Activated T-cell treated with anti-CD3 and anti-CD28 coated beads, Interleukin-2, amount 50 U/mL, for 48 hours (primary cell): ENCODE results near the gene BTBD7.

Experiments used
- DNase-seq, 2 experiments: peaks; one replicate each; pipeline ENCODE4 v3.0.0-alpha.2; 2020

The BTBD7 gene

DNA sequence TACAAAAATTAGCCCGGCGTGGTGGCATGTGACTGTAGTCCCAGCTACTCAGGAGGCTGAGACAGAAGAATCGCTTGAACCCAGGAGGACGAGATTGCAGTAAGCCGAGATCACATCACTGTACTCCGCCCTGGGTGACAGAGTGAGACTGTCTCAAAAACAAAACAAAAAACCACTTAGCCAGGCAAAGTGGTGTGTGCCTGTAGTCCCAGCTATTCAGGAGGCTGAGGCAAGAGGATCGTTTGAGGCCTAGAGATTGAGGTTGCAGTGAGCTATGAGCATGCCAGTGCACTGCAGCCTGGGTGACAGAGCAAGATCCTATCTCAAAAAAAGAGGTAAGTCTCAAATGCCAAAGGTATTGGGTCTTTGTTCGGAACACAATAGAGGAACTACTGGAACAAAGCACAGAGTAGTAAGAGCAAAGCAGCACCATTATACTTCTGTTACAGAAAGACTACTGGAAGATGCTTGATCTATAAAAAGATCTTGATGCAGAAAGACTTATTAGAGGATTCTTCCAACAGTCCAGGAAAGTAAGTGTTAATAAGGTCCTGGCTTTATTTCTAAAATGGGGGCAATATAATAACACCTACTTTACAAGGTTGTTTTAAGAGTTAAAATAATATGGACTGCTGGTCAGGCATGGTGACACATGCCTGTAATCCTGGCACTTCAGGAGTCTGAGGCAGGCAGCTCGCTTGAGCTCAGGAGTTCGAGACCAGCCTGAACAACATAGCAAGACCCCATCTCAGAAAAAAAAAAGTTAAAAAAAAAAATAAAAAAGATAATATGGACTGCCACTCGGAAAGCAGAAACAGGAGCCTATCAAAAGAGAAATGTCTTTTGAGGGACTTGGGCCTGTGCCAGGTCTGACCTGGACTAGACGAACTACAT lies 29.9 kb downstream of the BTBD7 start:
- no peak for DNase-seq

DNA sequence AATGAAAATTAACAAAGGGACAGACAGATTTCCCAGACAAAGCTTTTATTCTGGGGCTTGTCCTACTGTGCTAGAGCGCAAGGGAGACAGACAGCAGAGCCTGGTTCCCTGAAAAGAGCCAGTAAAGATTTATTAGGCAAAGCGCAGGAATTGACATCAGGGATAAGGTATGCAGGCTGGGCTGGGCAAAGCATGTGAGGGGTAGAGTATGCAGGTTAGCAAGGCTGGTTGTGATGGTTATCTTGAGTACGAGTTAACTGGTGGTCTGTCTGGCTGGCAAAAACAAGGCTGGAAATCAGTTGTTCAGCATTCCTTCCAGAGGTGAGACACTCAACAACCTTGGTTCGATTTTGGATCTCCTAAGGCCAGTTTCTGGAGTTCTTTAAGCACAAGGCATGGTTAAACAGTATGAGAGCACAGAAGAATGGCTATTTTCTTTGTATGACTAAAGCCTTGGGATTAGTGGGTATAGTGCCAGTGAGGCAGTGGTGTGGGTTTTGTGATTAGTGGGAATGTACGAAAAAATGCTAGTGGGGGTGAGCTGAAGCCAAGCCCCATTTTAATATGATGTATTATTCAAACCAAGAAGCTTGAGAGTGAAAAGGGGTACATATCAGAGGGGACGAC lies 30.9 kb downstream of the BTBD7 start:
- DNase-seq, result no peak

DNA sequence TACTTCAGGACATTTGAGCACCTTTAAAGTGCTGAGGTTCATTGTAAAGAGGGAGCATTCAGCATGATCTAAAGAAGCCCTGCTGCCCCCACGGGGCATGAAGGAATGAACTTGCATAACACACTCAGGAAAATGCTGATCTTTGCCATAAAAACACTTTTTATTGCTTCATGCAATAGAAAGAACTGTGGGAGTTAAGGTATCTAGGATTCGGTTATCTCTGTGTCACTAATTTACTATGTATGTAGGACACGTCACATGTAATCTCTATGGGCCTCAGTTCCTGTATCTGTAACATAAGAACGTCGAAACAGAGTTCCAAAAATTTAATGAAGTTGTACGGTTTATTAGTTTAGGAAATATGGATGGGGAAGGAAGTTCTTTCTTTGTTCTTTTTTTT lies 33.0 kb downstream of the BTBD7 start:
- no peak for DNase-seq

DNA sequence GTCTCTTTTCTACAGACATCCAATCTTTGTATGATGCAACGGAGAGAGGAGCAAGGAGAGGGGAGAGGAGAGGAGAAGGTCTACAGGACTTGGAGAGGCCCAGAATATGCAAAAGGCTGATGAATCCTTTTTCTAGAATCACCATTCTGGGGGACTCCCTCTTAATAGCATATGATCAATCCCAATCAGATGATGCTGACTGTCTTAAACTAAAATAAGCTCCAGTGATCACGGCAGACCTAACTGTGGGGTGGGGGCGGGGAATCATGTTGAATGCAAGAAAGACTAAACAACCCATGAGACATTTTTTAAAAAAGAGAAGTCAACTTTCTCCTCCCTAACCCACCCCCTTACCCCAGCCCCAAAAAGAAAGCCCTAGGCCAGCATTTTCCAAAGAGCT lies 33.4 kb downstream of the BTBD7 start:
- no peak for DNase-seq

DNA sequence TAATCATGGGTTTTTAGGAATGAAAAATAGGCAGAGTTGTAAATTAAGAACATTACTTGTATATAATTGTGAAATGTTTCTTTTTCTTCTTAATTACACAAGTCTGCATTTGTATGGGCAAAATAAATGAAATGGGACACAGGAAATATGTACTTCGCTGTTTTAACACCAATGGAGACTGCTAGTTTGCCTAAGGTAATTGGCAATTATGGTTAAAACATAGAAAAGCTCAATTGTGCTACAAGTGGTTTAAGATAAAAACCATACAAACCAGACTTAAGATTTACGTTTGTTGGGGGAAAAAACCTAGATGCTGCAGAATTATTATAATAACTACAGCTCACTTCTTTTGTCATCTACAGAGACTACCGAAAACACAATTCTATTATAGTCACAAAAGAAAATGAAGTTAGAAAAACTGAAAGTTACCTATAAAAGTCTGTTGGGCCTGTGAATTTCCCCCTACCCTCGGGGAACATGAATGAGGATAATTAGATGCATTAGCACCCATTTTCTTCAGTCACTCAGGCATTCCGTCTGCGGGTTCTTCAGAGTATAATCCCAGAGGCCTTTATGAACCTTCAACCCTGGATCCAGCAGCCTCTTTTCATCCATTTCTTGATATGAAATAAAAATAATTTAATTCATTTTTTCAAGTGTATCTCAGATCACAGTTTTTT lies 37.2 kb downstream of the BTBD7 start:
- no peak for DNase-seq

DNA sequence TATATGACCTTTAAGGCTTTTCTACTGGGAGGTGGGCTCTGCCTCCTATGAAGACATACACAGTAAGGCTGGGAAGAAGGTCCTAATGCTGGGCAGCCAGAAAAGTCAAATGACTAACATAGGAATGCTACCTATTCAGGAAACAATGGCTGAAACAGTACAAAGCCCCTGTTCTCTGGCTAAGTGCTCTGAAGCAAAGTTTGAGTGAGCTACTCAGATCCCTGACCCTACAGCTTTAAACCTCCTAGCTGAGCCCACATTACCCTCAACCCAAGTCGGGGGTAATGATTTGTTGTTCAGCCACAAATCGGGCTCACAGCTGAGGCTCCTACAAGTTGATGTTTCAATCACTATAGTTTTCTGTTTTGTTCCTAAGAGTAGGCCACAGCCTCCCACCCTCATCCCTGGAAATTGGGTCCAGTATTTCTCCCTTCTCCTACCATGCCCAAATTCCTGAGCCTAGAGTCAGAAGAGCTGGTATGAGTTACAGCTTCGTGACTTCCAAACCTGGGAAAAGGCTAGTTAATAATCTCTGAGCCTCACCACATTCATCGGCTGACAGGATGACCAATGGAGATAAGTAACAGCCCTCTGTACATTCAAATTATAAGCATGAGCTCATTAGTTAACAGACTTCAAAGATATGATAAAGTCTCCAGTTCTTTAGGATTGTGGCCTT lies 46.5 kb downstream of the BTBD7 start:
- DNase-seq, result no peak

DNA sequence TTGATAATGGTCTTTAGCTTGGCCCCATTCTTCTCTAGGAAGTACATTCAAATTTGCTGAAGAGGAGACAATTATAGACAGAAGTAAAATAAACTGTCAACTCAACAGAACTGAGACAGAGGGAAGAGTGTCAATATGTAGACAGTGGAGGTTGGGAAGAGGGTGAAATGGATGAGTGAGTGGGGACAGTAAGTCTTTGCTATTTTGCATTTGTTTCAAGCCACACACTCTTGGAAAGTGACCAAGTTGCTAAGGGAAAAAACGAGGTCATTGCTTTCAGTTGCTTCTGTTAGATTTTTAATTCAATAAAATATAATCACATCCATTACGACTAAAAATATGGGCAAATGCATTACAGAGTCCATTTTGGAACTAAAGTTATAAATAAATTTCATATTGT lies 47.8 kb downstream of the BTBD7 start:
- no peak for DNase-seq

DNA sequence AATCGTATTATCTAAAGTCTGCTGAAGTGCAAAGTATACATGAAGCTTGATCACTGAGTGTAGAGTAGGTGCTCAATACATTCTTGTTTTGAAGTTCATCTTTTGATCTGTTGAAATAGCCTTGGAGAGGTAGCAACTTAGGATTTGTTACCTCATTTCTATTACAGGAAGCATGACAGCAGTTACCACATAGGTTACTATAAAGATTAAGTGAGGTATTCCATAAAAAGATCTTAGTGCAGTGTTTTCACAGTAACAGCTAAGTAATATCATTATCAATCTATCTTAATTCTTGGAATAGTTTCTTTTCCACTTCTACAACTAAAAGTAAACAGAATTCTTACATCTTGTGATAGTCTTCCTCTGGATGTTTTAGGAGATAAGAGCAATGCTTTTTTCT lies 50.9 kb downstream of the BTBD7 start:
- DNase-seq, result no peak

DNA sequence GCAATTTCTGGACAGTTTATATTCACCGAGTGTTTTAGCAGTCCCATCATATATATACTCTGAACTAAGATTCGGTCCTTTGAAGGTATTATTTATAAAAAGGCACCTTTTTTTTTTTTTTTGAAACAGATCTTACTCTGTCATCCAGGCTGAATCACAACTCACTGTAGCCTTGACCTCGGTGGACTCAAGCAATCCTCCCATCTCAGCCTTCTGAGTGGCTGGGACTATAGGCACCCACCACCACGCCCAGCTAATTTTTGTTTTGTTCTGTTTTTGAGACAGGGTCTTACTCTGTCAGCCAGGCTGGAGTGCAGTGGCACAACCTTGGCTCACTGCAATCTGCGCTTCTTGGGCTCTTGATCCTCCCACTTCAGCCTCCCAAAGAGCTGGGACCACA lies 52.1 kb downstream of the BTBD7 start:
- DNase-seq, result no peak

DNA sequence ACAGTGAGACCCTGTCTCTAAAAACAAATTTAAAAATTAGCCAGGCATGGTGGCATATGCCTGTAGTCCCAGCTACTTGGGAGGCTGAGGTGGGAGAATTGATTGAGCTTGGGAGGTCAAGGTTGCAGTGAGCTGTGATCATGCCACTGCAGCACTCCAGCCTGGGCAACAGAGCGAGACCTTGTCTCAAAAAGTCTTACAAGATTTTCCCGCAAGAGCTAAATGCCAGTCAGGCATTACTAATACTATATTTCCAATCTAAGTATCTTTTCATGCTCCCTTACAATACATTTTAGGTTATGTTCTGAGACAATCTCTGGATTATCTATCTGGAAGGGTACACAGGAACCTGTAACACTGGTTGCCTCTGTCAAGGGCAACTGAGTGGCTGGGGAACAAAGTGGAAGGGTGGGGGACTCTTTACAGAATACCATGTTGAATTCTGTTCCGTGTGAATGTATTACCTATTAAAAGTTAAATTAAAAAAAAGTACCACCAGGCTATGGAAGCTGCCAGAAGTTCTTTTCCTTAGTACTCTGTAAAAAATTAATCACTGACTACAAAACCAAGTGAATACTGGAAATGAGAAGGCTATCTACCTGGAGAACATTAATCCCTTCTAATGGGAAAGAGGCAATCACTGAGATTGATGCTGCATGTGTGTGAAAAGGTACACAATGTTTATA lies 56.7 kb downstream of the BTBD7 start:
- no peak for DNase-seq

DNA sequence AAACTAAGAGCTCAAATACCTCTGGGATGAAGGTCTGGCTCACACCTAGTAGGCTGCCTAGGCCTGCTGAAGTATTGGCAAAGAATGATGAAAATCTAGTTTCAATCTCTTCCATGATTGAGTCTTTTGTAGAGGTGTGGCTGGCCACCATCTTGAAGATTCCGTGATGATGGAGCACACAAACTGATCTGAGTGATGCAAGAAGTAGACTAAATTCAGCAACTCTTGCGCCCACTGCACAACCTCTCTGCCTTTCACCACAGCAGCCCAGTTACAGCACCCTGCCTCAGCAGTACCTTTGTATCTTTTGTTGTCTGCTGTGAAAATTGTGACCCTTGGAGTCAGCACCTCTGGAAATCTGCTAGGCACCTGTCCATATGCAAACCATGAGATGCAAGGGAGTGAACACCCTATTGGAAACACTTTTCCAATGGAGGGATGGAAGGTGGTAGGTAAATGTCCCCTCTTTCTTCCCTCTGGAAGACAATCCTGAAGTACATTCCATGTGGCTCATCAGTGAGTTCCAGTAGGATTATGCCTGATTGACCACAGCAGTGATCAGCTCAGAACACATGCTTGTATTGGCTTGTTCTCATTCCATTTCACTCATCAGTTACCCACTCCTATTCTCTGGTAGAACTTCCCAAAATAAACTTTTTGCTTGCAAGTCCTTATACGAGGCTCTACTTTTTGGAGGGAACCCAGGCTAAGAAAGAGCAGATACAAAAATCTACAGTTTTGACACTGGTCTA lies 58.6 kb downstream of the BTBD7 start:
- no peak for DNase-seq

DNA sequence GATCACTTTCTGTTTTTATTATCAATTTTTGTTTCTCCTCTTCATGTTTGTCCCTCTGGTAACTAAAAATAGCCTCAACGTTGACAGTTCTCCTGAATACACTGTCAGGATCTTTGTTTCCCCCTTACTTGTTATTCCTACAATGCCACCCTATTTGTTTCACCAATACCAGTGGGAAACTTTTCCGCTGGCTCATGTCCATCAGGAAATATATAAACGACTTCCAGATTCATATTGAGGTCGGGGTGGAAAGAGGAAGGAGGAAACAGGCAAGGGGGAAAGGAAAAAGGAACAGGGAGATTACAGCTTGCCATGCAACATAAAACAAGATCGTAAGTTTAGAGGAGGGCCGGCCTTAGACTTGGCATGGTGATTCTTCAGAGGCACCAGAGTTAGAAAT lies 61.7 kb downstream of the BTBD7 start:
- no peak for DNase-seq

DNA sequence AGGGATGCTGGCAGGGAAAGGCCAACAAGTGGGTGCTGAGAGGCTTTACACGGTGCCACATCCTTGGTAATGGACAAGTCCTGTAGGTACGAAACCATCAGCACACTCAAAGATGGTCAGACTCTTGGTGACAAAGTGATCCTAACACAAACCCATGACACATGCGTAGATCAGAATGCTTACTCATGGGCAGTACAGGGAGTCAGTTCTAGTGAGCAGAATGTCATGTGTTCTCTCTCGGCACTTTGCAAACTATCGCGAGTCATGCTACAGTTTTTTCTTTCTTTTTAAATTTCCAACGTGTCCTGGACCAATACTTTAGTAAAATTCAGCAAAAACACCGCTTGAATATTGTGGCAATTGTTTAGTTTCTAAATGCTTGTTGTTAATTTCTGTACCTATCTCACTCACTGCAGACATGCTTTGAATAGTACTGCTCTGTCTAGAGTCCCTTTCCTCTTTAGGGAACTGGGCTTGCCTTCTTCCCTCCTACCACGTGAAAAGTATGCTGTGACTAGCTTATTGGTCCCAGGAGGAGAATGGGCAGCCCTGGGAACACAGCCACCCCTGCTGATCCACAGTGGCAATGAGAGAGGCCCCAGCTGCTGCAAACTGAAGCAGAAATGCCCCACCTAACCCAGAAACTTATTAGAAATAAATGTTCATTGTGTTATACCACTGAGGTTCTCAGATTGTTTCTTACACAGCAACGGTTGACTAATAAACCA lies 63.3 kb downstream of the BTBD7 start:
- no peak for DNase-seq

DNA sequence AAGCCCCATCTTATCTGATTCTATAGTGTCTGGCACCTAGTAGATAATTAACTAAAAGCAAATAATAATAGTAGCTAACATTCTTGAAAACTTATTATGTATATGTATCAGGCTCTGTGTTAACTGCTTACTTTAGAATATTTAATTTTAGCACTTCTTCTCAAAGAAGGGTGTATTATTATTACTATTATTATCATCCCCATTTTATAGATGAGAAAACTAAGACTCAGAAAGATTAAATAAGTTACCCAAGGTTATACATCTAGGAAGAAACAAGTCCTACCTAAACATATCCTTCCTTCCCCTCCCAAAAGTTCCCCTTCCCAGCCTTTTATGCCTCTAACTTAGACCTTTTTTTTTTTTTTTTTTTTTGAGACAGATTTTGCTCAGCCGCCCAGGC lies 64.4 kb downstream of the BTBD7 start:
- no peak for DNase-seq

DNA sequence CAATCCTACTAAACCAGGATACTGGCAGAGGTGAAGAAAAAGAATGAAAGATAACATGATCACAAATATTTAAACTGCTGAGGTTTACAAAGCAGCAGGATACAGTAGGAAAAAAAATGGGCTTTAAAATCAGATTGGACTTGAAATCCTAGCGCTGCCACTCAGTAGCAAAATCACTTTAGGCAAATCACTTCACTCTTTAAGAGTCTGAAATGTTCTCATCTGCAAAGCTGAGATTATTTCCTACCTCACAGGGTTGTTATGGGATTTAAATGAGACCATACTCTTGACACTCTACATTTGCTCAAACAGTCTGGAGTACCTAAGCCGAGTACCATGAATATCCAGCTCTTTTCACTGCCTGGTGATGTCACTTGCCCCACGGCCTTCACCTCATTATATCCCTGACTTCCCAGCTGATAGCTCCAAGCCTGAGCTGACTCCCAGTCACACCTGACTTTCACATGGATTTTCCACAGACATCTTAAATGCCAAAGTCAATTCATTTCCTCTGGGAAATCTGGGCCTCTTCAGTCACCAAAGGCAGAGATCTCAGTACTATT lies 65.6 kb downstream of the BTBD7 start:
- DNase-seq, result no peak

DNA sequence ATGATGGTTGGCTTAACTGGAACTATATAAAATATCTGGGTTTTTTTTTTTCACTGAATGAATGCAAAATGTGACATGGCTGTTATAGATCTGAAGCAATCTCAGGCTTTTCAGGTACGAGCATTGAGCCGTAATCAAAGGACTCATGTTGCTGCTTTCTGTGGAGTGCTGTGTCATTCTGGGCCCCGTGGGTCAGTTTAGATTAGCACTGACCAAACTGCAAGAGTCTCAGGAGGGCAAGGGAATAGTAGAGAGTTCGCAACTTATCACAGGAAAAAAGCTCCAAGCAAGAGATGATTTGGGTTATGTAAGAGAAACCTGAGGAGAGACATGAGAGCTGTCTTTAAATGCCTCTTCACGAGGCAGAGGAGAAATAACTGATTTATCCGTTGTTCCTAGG lies 66.7 kb downstream of the BTBD7 start:
- no peak for DNase-seq

DNA sequence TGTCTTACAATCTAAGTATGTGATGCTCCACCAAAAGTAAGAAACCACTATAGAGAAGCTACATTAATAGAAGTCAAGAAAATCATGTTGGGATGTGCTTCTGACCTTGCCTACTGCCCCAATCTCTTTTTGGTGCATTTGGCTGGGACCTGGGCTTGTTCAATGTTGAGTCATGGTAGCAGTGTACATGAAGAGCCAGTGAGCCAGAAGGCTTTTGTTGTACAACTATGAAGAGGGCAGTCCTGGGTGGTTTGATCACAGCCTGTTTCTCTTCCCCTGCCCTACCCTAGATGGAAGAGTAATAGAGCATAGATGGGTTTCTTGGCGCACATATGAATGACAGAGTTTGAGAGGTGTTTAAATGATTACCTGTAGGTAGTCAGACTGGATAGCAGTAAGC lies 69.4 kb downstream of the BTBD7 start:
- no peak for DNase-seq

DNA sequence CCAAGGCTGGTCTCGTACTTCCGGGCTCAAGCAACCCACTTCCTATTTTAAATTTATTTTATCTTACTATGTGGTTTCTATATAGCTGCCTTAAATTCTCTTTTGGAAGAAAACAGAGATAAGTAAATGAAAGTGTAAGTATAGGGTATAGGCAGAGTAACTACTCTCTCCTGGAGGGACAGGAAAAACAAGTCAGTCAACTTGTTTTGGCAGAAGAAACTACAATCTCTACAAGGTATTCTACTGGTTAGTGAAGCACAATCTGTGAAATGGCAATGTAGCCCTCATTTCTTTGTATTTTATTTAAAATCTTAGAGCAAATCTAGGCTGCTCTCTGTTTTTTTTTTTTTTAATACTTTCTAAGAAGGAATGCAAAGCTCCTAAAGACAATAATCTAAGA lies 70.4 kb downstream of the BTBD7 start:
- DNase-seq, result no peak

DNA sequence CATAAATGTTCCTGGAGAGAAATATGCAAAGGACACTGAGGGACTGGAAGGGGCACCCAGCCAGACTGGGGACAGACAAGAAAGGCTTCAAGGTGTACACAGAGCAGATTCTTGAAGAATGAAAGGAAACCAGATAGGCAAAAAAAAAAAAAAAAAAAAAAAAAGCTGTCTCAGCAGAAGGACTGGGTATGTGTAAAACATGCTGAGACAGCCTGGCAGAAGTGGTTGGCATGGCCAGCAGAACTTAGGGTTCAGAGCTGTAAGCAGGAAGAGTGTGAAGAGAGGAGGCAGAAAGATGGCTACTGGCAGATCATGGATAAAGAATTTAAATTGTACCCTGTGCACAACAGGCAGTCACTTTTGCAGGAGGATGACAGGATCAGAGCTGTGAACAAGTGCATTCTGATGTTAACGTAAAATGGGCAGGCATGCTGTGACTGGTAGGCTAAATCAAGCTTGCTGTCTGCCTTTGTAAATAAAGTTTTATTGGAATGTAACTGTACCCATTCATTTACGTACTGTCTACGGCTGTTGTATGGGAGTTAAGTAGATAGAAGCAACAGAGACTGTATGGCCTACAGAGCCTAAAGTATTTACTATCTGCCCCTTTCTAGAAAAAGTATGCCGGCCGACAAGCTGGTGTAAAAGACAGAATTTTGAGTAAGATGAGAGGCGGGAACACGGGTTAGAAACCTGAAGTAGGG lies 83.6 kb downstream of the BTBD7 start:
- DNase-seq, result no peak

DNA sequence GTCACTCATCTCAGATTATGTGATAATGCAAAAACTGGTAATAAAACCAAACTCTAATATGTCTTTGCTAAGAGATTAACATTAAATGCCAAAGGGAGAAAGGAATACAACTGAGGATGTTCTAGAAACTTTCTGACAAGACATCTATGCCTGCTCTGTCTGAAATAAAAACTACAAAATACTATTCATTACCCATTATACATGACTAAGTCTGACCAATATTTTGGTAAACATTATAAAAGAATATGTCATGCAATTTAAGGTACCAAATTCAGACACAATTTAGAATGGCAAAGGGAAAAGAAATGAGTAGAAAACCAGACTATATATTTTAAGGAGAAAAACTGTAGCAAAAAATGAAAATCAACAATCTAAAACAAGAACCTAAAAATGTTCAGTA lies 86.3 kb downstream of the BTBD7 start:
- DNase-seq, result no peak
